ENCODE measurements around the gene TPD52L1.
"Not testable (repeated sequence)": the region's sequence is repeated elsewhere in the genome, so short reads cannot be mapped to it uniquely, and the experiment has no call there.

TPD52L1 gene

GRCh38 chr6:125279961-125280360 is 126.4 kb downstream of the TPD52L1 start:
- TF ChIP-seq ISL1 (CRISPR knock-in tag; IDR thresholded peaks at IDR 0.05) (no peak), ARNTL (CRISPR knock-in tag; IDR thresholded peaks at IDR 0.05; ENCODE audit: borderline replicate concordance, low read depth) (no peak), PPARA (CRISPR knock-in tag; IDR thresholded peaks at IDR 0.05; ENCODE audit: borderline replicate concordance) (no peak), GLIS3 (CRISPR knock-in tag; IDR thresholded peaks at IDR 0.05) (no peak), ZFP30 (CRISPR knock-in tag; IDR thresholded peaks at IDR 0.05) (no peak), ZNF8 (CRISPR knock-in tag; IDR thresholded peaks at IDR 0.05) (no peak), SNAI2 (CRISPR knock-in tag; IDR thresholded peaks at IDR 0.05) (no peak), ZFP3 (CRISPR knock-in tag; IDR thresholded peaks at IDR 0.05) (no peak), ZNF565 (CRISPR knock-in tag; conservative IDR thresholded peaks at IDR 0.05; ENCODE audit: low read depth) (no peak), TOX (CRISPR knock-in tag; IDR thresholded peaks at IDR 0.05; ENCODE audit: borderline replicate concordance) (no peak), CSDC2 (CRISPR knock-in tag; IDR thresholded peaks at IDR 0.05) (no peak), OSR1 (CRISPR knock-in tag; IDR thresholded peaks at IDR 0.05) (no peak), ZC3H10 (CRISPR knock-in tag; IDR thresholded peaks at IDR 0.05) (no peak), ESRRG (CRISPR knock-in tag; IDR thresholded peaks at IDR 0.05) (no peak), CREB5 (CRISPR knock-in tag; IDR thresholded peaks at IDR 0.05; ENCODE audit: low read depth) (no peak), TCF4 (CRISPR knock-in tag; IDR thresholded peaks at IDR 0.05; ENCODE audit: borderline replicate concordance) (no peak), RARB (CRISPR knock-in tag; IDR thresholded peaks at IDR 0.05) (no peak), ZNF70 (CRISPR knock-in tag; IDR thresholded peaks at IDR 0.05) (no peak)
- TF ChIP-seq, protein P1, sequence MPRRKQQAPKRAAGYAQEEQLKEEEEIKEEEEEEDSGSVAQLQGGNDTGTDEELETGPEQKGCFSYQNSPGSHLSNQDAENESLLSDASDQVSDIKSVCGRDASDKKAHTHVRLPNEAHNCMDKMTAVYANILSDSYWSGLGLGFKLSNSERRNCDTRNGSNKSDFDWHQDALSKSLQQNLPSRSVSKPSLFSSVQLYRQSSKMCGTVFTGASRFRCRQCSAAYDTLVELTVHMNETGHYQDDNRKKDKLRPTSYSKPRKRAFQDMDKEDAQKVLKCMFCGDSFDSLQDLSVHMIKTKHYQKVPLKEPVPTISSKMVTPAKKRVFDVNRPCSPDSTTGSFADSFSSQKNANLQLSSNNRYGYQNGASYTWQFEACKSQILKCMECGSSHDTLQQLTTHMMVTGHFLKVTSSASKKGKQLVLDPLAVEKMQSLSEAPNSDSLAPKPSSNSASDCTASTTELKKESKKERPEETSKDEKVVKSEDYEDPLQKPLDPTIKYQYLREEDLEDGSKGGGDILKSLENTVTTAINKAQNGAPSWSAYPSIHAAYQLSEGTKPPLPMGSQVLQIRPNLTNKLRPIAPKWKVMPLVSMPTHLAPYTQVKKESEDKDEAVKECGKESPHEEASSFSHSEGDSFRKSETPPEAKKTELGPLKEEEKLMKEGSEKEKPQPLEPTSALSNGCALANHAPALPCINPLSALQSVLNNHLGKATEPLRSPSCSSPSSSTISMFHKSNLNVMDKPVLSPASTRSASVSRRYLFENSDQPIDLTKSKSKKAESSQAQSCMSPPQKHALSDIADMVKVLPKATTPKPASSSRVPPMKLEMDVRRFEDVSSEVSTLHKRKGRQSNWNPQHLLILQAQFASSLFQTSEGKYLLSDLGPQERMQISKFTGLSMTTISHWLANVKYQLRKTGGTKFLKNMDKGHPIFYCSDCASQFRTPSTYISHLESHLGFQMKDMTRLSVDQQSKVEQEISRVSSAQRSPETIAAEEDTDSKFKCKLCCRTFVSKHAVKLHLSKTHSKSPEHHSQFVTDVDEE (CRISPR knock-in tag; IDR thresholded peaks at IDR 0.05), result no peak
- TF ChIP-seq, protein P2, sequence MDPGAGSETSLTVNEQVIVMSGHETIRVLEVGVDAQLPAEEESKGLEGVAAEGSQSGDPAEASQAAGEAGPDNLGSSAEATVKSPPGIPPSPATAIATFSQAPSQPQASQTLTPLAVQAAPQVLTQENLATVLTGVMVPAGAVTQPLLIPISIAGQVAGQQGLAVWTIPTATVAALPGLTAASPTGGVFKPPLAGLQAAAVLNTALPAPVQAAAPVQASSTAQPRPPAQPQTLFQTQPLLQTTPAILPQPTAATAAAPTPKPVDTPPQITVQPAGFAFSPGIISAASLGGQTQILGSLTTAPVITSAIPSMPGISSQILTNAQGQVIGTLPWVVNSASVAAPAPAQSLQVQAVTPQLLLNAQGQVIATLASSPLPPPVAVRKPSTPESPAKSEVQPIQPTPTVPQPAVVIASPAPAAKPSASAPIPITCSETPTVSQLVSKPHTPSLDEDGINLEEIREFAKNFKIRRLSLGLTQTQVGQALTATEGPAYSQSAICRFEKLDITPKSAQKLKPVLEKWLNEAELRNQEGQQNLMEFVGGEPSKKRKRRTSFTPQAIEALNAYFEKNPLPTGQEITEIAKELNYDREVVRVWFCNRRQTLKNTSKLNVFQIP (CRISPR knock-in tag; IDR thresholded peaks at IDR 0.05; ENCODE audit: borderline replicate concordance, low read depth), result no peak
- ATAC-seq, result no peak

DNA sequence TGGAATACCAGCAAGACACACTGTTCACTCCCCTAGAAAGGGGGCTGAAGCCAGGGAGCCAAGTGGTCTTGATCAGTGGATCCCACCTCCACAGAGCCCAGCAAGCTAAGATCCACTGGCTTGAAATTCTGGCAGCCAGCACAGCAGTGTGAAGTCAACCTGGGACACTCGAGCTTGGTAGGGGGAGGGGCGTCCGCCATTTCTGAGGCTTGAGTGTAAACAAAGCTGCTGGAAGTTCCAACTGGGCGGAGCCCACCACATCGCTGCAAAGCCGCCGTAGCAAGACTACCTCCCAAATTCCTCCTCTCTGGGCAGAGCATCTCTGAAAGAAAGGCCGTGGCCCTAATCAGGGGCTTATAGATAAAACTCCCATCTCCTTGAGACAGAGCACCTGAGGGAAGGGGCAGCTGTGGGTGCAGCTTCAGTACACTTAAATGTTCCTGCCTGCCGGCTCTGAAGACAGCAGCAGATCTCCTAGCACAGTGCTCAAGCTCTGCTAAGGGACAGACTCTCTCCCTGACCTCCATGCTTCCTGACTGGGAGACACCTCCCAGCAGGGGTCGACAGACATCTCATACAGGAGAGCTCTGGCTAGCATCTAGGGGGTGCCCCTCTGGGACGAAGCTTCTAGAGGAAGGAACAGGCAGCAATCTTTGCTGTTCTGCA is 126.9 kb downstream of the TPD52L1 start:
- not testable (repeated sequence) for ATAC-seq

GRCh38 chr6:125282470-125282869 is 128.9 kb downstream of the TPD52L1 start:
- ATAC-seq, result not testable (repeated sequence)

GRCh38 chr6:125285353-125285752 is 131.8 kb downstream of the TPD52L1 start:
- TF ChIP-seq ZFP30 (CRISPR knock-in tag; IDR thresholded peaks at IDR 0.05), result peak; percentile 43; the same call in 1 of the 2 replicates
- TF ChIP-seq TCF4 (CRISPR knock-in tag; IDR thresholded peaks at IDR 0.05; ENCODE audit: borderline replicate concordance), result no peak
- no peak for TF ChIP-seq ISL1 (CRISPR knock-in tag; IDR thresholded peaks at IDR 0.05)
- no peak for ATAC-seq

- no peak for ATAC-seq
- TF ChIP-seq ESRRG (CRISPR knock-in tag; IDR thresholded peaks at IDR 0.05) (no peak), CREB5 (CRISPR knock-in tag; IDR thresholded peaks at IDR 0.05; ENCODE audit: low read depth) (no peak), ISL1 (CRISPR knock-in tag; IDR thresholded peaks at IDR 0.05) (no peak), TCF4 (CRISPR knock-in tag; IDR thresholded peaks at IDR 0.05; ENCODE audit: borderline replicate concordance) (no peak), BACH2 (CRISPR knock-in tag; IDR thresholded peaks at IDR 0.05; ENCODE audit: borderline replicate concordance) (no peak), ARNTL (CRISPR knock-in tag; IDR thresholded peaks at IDR 0.05; ENCODE audit: borderline replicate concordance, low read depth) (no peak), OSR1 (CRISPR knock-in tag; IDR thresholded peaks at IDR 0.05) (no peak), ZNF70 (CRISPR knock-in tag; IDR thresholded peaks at IDR 0.05) (no peak)
- TF ChIP-seq, protein P1 (CRISPR knock-in tag; IDR thresholded peaks at IDR 0.05), result no peak
Observed at GRCh38 chr6:125285936-125286335, 132.4 kb downstream of the TPD52L1 start.

Measured in SK-N-SH treated with all-trans-retinoic acid at 6 μM for 48 hours (cell line).